ENCODE measurements around the gene HDAC8.
"Not testable (repeated sequence)": the region's sequence is repeated elsewhere in the genome, so short reads cannot be mapped to it uniquely, and the experiment has no call there.

Gene HDAC8

DNA sequence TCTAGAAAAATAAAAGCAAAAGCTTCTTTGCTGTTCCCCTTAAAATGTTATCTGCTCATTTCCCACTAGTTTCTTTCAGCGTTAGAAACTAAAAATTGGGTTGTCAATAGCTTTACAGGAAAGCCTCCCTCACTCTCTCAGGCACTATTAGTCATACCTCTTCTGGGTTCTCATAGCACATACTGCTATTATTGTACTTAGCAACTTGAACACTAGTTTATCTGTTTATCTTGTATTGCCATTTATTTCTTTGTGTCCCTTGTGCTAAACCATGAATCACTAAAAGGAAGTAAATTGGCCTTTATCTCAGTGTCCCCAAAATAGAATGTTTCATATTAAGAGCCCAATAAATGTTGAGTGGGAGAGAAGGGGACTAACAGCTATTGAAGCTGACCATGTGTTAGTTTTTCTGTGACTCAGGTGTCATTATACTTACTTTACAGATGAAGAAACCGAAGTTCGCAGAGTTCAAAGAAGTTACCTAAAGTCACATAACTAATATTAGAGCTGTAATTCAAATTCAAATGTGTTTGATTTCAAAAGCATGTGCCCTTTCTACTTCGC, 142.2 kb downstream of the HDAC8 start:
- DNase-seq (ENCODE audit: low spot score), result no peak
- in situ Hi-C loops (cut with MboI; ENCODE audit: low pct_unique_long_range_greater_than_20kb, low sequenced_read_pairs, unreplicated experiment), result no loop called here
- TF ChIP-seq, protein P1, sequence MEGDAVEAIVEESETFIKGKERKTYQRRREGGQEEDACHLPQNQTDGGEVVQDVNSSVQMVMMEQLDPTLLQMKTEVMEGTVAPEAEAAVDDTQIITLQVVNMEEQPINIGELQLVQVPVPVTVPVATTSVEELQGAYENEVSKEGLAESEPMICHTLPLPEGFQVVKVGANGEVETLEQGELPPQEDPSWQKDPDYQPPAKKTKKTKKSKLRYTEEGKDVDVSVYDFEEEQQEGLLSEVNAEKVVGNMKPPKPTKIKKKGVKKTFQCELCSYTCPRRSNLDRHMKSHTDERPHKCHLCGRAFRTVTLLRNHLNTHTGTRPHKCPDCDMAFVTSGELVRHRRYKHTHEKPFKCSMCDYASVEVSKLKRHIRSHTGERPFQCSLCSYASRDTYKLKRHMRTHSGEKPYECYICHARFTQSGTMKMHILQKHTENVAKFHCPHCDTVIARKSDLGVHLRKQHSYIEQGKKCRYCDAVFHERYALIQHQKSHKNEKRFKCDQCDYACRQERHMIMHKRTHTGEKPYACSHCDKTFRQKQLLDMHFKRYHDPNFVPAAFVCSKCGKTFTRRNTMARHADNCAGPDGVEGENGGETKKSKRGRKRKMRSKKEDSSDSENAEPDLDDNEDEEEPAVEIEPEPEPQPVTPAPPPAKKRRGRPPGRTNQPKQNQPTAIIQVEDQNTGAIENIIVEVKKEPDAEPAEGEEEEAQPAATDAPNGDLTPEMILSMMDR (IDR thresholded peaks at IDR 0.05; ENCODE audit: extremely low read depth, insufficient read depth, missing control alignments), result no peak

DNA sequence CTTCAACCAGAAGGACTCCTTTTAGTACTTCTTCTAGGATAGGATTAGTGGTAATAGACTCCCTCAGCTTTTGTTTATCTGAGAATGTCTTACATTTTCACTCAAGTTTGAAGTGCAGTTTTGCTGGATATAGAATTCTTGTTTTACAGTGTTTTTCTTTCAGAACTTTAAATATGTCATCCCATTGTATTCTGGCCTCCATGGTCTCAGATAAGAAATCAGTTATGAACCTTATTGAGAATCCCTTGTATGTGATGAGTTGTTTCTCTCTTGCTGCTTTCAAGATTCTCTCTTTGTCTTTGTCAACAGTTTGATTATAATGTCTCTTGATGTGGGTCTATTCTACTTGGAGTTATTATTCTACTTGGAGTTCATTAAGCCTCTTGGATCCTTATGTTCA, 150.8 kb downstream of the HDAC8 start:
- in situ Hi-C loops (cut with MboI; ENCODE audit: low pct_unique_long_range_greater_than_20kb, low sequenced_read_pairs, unreplicated experiment), result no loop called here
- DNase-seq (ENCODE audit: low spot score), result no peak
- TF ChIP-seq, protein P1 (IDR thresholded peaks at IDR 0.05; ENCODE audit: extremely low read depth, insufficient read depth, missing control alignments), result no peak

DNA sequence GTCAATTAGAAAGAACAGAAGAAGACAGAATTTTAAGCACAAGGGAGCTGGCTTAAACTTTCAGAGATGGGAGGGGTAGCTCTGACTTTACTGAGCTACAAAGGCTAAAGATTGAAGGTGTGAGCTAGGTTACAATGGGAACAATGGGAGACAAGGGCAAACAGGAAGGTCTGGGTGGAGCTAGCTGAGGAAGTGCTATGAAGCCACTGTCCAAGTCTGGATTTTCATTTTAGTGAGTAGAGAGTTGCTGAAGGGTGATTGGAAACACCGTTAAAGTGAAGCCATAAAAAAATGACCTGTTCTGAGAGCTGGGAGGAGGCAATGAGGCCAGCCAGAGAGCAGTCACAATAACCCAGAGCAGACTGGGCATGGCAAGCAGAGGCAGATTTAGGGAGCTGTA, 162.7 kb downstream of the HDAC8 start:
- no peak for DNase-seq (ENCODE audit: low spot score)
- in situ Hi-C loops (cut with MboI; ENCODE audit: low pct_unique_long_range_greater_than_20kb, low sequenced_read_pairs, unreplicated experiment), result no loop called here
- TF ChIP-seq, protein P1 (IDR thresholded peaks at IDR 0.05; ENCODE audit: extremely low read depth, insufficient read depth, missing control alignments), result no peak

DNA sequence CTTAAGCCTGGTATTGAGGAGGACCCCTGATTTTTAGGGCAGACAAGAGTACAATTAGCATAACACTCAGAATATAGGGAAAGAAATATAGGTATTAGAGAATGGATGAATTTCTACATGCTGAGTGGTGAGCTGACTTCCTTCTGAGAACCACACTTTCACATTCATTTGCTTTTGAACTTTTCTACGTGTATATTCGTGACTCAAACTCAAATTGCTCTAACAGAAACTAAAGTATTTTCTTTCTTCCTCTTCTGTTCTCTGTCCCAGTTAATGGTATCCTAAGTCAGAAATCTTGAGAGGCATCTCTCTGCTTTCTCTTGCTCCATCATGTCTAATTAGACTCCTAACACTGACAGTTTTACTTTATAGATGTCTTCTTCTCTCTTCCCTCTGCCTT, 163.8 kb downstream of the HDAC8 start:
- in situ Hi-C loops (cut with MboI; ENCODE audit: low pct_unique_long_range_greater_than_20kb, low sequenced_read_pairs, unreplicated experiment), result no loop called here
- TF ChIP-seq, protein P1 (IDR thresholded peaks at IDR 0.05; ENCODE audit: extremely low read depth, insufficient read depth, missing control alignments), result no peak
- DNase-seq (ENCODE audit: low spot score), result no peak

DNA sequence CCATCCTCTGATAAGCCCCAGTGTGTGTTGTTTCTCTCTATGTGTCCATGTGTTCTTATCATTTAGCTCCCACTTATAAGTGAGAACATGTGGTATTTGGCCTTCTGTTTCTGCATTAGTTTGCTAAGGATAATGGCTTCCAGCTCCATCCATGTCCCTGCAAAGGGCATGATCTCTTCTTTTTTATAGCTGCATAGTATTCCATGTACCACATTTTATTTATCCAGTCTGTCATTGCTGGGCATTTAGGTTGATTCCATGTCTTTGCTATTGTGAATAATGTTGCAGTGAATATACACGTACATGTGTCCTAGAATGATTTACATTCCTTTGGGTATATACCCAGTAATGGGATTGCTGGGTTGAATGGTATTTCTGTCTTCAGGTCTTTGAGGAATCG, 167.5 kb downstream of the HDAC8 start:
- in situ Hi-C loops (cut with MboI; ENCODE audit: low pct_unique_long_range_greater_than_20kb, low sequenced_read_pairs, unreplicated experiment); DNase-seq (ENCODE audit: low spot score): not testable (repeated sequence)

DNA sequence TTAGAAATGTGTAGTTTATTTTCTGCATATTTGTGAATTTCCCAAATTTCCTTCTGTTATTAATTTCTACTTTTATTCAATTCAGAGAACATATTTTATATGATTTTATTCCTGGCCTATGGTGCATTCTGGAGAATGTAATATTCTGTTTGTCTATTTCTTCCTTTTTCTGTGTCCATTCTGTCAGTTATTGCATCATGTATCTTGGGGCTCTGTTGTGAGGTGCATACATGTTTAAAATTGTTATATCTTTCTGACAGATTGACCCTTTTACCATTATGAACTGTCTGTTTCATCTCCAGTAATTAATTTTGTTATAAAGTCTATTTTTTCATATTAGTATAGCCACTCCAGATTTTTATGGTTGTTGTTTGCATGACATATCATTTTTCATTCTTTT, 170.0 kb downstream of the HDAC8 start:
- TF ChIP-seq, protein P1 (IDR thresholded peaks at IDR 0.05; ENCODE audit: extremely low read depth, insufficient read depth, missing control alignments), result no peak
- DNase-seq (ENCODE audit: low spot score), result no peak
- in situ Hi-C loops (cut with MboI; ENCODE audit: low pct_unique_long_range_greater_than_20kb, low sequenced_read_pairs, unreplicated experiment), result no loop called here

DNA sequence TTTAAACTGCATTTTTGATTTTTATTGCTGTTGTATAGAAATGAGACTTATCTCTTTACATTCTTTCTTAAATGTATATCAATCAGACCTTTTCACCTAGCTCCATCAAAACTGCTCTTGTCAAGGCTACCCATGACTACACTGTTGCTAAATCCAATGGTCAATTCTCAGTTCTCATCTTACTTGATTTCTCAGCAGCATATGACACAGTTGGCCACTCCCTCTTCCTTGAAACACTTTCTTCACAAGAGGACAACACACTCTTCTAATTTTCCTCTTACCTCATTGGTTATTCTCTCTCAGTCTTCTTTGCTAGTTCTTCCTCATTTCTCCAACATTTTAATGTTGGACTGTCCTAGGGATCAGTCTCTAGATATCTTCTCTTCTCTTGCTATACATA, 172.8 kb downstream of the HDAC8 start:
- TF ChIP-seq, protein P1 (IDR thresholded peaks at IDR 0.05; ENCODE audit: extremely low read depth, insufficient read depth, missing control alignments), result no peak
- in situ Hi-C loops (cut with MboI; ENCODE audit: low pct_unique_long_range_greater_than_20kb, low sequenced_read_pairs, unreplicated experiment), result no loop called here
- no peak for DNase-seq (ENCODE audit: low spot score)

Measured in GM13977 (cell line).